ENCODE results near the gene TXNL4A.

Gene TXNL4A

GRCh38 chr18:79934311-79935097, 53.9 kb downstream of the TXNL4A start:
- peak; percentile 89 for DNase-seq

GRCh38 chr18:79933765-79934164, 54.6 kb downstream of the TXNL4A start:
- peak; percentile 91 for DNase-seq

GRCh38 chr18:79932907-79933306, 55.5 kb downstream of the TXNL4A start:
- DNase-seq = no peak

DNA sequence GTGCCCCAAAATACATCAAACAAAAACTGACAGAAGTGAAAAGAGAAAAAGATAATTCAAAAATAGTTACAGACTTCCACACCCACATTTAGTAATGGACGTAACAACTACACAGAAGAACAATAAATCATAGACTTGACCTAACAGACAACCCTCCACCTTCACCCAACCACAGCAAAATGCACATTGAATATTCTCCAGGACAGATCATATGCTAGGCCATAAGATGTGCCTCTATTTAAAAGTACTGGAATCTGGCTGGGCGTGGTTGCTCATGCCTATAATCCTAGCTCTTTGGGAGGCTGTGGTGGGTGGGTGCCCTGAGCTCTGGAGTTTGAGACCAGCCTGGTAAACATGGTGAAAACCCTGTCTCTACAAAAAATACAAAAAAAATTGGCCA, 56.9 kb downstream of the TXNL4A start:
- DNase-seq = no peak

DNA sequence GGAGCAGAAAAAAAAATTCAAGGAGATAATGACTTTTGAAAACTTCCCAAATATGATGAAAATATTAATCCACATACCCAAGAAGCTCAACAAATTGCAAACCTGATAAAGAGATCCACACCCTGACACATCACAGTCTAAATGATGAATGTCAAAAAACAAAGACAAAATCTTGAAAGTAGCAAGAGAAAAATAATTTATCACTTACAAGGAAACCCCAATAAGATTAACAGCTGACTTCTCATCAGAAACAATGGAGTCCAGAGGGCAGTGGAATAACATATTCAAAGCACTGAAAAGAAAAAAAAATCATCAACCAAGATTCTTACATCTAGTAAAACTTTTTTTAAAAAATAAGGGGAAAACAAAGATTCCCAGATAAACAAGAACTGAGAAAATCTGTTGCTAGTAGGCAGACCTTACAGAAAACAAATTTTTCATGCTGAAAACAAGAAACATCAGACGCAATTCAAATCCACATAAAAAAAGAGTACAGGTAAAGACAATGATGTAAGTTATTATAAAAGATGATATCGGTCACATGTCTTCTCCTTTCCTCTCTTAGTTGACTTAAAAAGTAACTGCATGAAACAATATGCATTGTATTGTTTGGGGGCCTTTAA, 58.2 kb downstream of the TXNL4A start:
- DNase-seq = no peak

- no peak for DNase-seq
Observed at GRCh38 chr18:79928563-79928960, 59.8 kb downstream of the TXNL4A start.

GRCh38 chr18:79927607-79928562, 60.5 kb downstream of the TXNL4A start:
- DNase-seq = no peak

- no peak for DNase-seq
Observed at GRCh38 chr18:79926715-79927606, 61.4 kb downstream of the TXNL4A start.

DNA sequence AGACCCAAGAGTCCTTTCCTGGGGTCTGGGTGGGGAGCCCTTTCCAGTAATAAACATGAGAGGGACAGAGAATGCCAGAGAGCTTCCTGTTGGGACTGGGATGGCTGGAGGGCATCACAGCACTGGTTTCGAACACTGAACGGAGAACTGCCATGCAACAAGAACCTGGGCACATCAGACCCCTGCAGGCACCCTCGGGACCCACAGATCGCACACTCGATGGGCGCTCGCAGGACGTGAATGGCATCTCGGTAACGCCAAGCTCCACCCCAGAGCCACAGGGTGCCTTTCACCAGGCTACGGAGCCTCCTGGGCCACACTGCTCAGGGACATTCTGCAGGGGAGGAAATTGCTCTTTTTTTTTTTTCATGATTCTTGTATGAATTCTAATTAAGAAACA, 62.1 kb downstream of the TXNL4A start:
- DNase-seq = no peak

DNA sequence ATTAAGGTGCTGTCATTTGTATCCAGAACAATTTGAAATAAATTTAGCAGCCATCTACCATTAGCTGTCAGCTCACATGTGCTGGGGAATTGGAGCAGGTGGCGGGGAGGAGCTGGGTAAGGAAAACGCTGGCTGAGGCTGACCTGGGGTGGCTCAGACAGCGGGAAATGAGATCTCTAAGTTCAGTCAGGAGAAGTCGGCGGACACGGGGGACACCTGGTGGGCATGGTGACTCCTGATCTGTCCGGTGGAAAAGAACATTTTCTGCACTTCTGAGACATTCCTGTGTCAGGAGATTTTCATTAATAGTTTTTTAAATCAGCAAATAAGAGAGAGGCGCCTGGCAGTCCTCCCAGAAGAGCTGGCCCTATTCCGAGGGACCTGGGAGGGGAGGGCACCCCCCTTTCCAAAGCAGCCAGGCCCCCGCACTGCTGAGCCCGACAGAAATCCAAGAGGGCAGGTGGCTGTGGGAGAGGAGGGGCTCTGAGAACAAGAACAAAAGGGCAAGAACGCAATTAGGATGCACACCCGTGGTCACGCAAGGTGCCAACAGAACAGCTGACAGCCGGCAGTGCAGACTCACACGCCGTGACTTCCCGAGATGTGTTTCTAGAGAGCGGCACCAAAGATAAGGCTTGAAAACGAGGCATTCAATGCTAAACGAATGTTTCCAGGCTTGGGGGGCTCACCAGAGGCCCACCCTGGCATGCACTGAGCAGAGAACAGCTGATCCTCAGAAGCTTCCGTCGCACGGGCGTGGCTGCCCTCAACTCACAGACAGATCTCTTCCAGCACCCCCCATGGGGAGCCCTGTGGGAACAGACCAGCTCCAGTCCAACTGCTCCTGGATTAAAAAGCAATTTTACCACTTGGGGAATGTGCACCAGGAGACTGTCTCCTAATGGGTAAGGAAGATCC, 63.3 kb downstream of the TXNL4A start:
- DNase-seq = no peak

DNA sequence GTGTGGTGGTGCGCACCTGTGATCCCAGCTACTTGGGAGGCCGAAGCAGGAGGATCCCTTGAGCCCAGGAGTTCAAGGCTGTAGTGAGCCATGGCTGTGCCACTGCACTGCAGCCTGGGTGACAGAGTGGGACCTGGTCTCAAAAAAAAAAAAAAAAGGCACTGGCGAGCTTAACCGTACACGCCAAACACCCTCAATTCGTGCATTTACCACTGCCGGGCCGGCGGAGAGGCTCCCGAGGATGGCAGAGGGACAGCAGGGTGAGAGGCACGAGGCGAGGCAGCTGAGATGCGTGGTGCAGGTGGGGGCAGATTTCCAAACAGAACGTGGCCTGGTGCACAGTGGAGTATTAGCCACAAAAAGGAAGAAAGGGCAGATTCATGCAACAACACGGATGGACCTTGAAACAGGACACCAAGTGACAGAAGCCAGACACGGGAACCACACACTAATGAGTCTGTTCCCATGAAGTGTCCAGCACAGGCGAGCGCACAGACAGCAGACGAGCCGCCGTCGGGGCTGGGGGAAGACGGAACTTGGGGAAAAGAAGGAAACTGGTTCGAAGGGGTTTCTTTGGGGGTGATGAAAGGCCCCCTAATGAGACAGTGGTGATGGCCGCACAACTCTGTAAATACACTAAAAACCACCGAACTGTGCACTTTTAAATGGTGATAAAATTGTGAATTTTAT, 64.3 kb downstream of the TXNL4A start:
- no peak for DNase-seq

- DNase-seq = no peak
Observed at GRCh38 chr18:79922971-79923411, 65.4 kb downstream of the TXNL4A start.

GRCh38 chr18:79921984-79922965, 66.1 kb downstream of the TXNL4A start:
- no peak for DNase-seq
